Panc1 (cell line): Measurements from ENCODE around the gene CACNA1G. TPM values are rescaled to one million over a fixed set of nuclear protein-coding genes. Genes with fewer than 3 reads are reported as not detected.

Source experiments
- ATAC-seq: fragments of 200-7000 bp; cut with Tn5 transposase; 2 replicates; pipeline ENCODE4 v1.9.1; 2020; ENCODE audit warnings: mild to moderate bottlenecking, moderate library complexity
- BruUV-seq: library from RNA; stranded (reverse); fragments of 400-500 nt; replicated peaks from 2 replicates; lab custom pipeline; 2021; lab: Mats Ljungman, UMichigan
- CTCF ChIA-PET: fragments of 300-600 bp; sonication (Branson Sonifier 250); formaldehyde crosslinking; loops from one replicate; lab custom pipeline; 2022; ENCODE audit warnings: antibody characterized with exemption; lab: Charles Lee
- POLR2A ChIA-PET: fragments of 300-600 bp; sonication (Branson Sonifier 250); formaldehyde crosslinking; loops from one replicate; lab custom pipeline; 2022; ENCODE audit warnings: antibody characterized with exemption; lab: Charles Lee
- DNase-seq: peaks from one replicate; pipeline ENCODE4 v3.0.0-alpha.2; 2010; ENCODE audit warnings: low read depth, low spot score
- H3K27ac ChIP-seq: 2 replicates; pipeline ENCODE4 v1.5.1; 2011; ENCODE audit warnings: mild to moderate bottlenecking, low read length, inconsistent platforms
- H3K27me3 ChIP-seq: fragments of 200-500 bp; sonication (Bioruptor generic); 2 replicates; pipeline ENCODE4 v1.6.0; 2014; ENCODE audit warnings: low read length, inconsistent platforms; ENCODE audit not compliant: control insufficient read depth, insufficient read depth
- H3K36me3 ChIP-seq: fragments of 200-500 bp; sonication (Bioruptor generic); 2 replicates; pipeline ENCODE4 v1.5.1; 2014; ENCODE audit warnings: inconsistent platforms, mild to moderate bottlenecking, low read length, moderate library complexity; ENCODE audit not compliant: control insufficient read depth, insufficient read depth
- H3K4me1 ChIP-seq: 2 replicates; pipeline ENCODE4 v1.5.1; 2011; ENCODE audit warnings: inconsistent platforms, mild to moderate bottlenecking, low read length, moderate library complexity; ENCODE audit not compliant: control insufficient read depth, insufficient read depth
- H3K4me3 ChIP-seq, 2 experiments: 2 replicates each; pipeline ENCODE4 v1.5.1; 2011 to 2012; ENCODE audit warnings: low read depth in 2 of 2, low read length in 2 of 2, mild to moderate bottlenecking in 2 of 2, inconsistent platforms in 1 of 2, moderate library complexity in 1 of 2
- H3K9me3 ChIP-seq: fragments of 200-500 bp; sonication (Bioruptor generic); 2 replicates; pipeline ENCODE4 v1.5.1; 2014; ENCODE audit warnings: low read depth, mild to moderate bottlenecking, inconsistent platforms, low read length, moderate library complexity; ENCODE audit not compliant: control insufficient read depth, insufficient read depth
- POLR2AphosphoS5 ChIP-seq: IDR thresholded peaks from 2 replicates; pipeline ENCODE4 v1.6.1; 2012; ENCODE audit warnings: mild to moderate bottlenecking, low read depth, low read length, moderate library complexity
- SIN3A ChIP-seq: IDR thresholded peaks from 2 replicates; pipeline ENCODE4 v1.6.1; 2012; ENCODE audit warnings: low read depth, mild to moderate bottlenecking, low read length, moderate library complexity, borderline replicate concordance; ENCODE audit not compliant: insufficient read depth
- TCF7L2 ChIP-seq: IDR thresholded peaks from 2 replicates; pipeline ENCODE4 v1.6.1; 2011; ENCODE audit warnings: mild to moderate bottlenecking, low read depth, low read length, inconsistent platforms
- in situ Hi-C: cut with HindIII; loops from 2 replicates; pipeline ENCODE4 v1.10.0; 2016; ENCODE audit warnings: low sequenced_read_pairs, low pct_unique_long_range_greater_than_20kb
- intact Hi-C: fragments of 100-400 bp; cut with micrococcal nuclease; formaldehyde crosslinking; loops from one replicate; pipeline ENCODE4 v1.10.0; 2022; ENCODE audit not compliant: unreplicated experiment
- total RNA-seq: library from RNA; stranded (reverse); gene quantifications from one replicate; pipeline ENCODE4 v1.2.1, GENCODE V29; 2021; ENCODE audit not compliant: unreplicated experiment
- TF ChIP-seq, protein P1 (sequence below), 2 experiments: IDR thresholded peaks; 2 replicates each; pipeline ENCODE4 v1.6.1; 2011 to 2012; ENCODE audit warnings: low read depth in 2 of 2, control low read depth in 1 of 2, low read length in 1 of 2, mild to moderate bottlenecking in 1 of 2, moderate library complexity in 1 of 2; ENCODE audit not compliant: insufficient read depth in 1 of 2
- TF ChIP-seq, protein P2 (sequence below): fragments of 450-650 bp; IDR thresholded peaks from 2 replicates; pipeline ENCODE4 v1.5.1; 2017; ENCODE audit warnings: mild to moderate bottlenecking

CACNA1G gene
- total RNA-seq, 1 experiment from 2014 or later = 10.0 TPM

DNA sequence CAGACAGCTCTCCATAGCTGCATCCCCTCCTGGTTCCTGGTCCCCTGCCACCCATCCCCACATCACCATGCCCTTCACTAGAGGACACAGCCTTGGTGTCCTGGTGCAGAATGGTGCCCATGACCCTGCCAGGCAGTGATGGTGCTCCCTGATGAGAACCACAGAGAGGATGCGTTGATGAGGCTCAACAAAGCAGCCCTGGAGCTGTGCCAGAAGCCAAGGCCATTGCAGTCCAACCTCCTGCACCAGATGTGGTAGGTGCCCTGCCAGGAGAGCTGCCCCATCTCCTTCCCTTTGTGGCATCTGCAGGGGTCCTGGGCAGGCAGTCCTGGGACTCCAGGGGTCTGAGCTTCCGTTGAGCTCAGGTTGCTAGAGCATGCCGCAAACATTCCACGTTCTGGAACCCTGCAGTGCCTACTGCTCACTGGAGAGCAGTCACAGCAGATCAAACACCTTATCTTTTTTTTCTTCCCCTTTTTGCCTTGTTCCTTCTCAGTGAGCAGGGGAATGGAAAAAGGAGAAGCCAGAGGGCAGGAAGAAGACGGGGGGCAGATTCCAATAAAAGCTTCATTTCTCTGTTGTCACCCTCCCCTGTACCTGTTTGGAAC, 33.3 kb upstream of the CACNA1G start:
- POLR2A ChIA-PET = interaction anchor here (0.7 kb wide), 1 partner anchor 23 kb away, joined by 3 read pairs; no protein-coding TSS in a partner anchor
- CTCF ChIA-PET = no interaction called here
- BruUV-seq = no TSS peak

DNA sequence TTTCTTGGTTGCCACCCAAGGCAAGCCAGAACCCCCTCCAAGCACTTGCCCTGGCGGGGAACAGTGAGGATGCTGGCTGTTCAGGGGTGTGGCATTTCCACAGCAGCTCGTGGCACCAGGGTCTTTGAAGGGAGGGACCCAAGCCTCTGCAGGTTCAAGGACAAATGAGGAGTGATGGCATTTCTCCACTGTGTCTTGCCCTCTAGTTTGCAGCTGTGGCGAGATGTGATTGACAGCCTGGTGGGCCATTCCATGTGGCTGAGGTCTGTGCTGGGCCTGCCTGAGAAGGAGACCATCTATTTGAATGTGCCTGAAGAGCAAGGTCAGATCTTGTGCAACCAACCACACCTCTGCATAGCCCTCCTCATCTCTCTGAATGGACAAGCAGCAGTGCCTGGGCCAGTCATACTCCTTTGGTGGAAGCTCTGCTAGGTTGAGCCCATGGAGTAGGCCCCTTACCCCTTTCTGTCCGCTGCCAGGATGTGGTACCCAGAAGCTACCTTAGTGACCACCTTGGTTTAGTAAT, 32.5 kb upstream of the CACNA1G start:
- Histone ChIP-seq H3K36me3 (no peaks in the 10 kb centered on the region; the same call in 1 of the 2 replicates), H3K4me3 (no peak overlapping the region), H3K9me3 (no peaks in the 10 kb centered on the region), H3K27ac (no peak overlapping the region), H3K4me1 (peaks cover 11% of the 10 kb centered on the region), H3K27me3 (no peaks in the 10 kb centered on the region)
- DNase-seq (no peak), ATAC-seq (no peak)
- TF ChIP-seq, protein P1, sequence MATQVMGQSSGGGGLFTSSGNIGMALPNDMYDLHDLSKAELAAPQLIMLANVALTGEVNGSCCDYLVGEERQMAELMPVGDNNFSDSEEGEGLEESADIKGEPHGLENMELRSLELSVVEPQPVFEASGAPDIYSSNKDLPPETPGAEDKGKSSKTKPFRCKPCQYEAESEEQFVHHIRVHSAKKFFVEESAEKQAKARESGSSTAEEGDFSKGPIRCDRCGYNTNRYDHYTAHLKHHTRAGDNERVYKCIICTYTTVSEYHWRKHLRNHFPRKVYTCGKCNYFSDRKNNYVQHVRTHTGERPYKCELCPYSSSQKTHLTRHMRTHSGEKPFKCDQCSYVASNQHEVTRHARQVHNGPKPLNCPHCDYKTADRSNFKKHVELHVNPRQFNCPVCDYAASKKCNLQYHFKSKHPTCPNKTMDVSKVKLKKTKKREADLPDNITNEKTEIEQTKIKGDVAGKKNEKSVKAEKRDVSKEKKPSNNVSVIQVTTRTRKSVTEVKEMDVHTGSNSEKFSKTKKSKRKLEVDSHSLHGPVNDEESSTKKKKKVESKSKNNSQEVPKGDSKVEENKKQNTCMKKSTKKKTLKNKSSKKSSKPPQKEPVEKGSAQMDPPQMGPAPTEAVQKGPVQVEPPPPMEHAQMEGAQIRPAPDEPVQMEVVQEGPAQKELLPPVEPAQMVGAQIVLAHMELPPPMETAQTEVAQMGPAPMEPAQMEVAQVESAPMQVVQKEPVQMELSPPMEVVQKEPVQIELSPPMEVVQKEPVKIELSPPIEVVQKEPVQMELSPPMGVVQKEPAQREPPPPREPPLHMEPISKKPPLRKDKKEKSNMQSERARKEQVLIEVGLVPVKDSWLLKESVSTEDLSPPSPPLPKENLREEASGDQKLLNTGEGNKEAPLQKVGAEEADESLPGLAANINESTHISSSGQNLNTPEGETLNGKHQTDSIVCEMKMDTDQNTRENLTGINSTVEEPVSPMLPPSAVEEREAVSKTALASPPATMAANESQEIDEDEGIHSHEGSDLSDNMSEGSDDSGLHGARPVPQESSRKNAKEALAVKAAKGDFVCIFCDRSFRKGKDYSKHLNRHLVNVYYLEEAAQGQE (IDR thresholded peaks at IDR 0.05; ENCODE audit: insufficient read depth in 1 of 2, low read depth in 2 of 2, low read length in 1 of 2) = no peak
- TF ChIP-seq, protein P2, sequence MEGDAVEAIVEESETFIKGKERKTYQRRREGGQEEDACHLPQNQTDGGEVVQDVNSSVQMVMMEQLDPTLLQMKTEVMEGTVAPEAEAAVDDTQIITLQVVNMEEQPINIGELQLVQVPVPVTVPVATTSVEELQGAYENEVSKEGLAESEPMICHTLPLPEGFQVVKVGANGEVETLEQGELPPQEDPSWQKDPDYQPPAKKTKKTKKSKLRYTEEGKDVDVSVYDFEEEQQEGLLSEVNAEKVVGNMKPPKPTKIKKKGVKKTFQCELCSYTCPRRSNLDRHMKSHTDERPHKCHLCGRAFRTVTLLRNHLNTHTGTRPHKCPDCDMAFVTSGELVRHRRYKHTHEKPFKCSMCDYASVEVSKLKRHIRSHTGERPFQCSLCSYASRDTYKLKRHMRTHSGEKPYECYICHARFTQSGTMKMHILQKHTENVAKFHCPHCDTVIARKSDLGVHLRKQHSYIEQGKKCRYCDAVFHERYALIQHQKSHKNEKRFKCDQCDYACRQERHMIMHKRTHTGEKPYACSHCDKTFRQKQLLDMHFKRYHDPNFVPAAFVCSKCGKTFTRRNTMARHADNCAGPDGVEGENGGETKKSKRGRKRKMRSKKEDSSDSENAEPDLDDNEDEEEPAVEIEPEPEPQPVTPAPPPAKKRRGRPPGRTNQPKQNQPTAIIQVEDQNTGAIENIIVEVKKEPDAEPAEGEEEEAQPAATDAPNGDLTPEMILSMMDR = no peak
- no peak for TF ChIP-seq POLR2AphosphoS5
- TF ChIP-seq SIN3A = no peak
- TF ChIP-seq TCF7L2 = no peak
- intact Hi-C loops = no loop called here
- in situ Hi-C loops = no loop called here
- CTCF ChIA-PET = no interaction called here
- BruUV-seq = no TSS peak
- POLR2A ChIA-PET = interaction anchor here (0.7 kb wide), 1 partner anchor 24 kb away, joined by 3 read pairs; no protein-coding TSS in a partner anchor

More for the DNA sequence above, 33.3 kb upstream of the CACNA1G start:
- Histone ChIP-seq H3K4me3 (no peak overlapping the region), H3K27ac (no peak overlapping the region), H3K4me1 (peaks cover 4% of the 10 kb centered on the region), H3K27me3 (no peaks in the 10 kb centered on the region), H3K9me3 (no peaks in the 10 kb centered on the region), H3K36me3 (no peaks in the 10 kb centered on the region)
- in situ Hi-C loops (no loop called here), intact Hi-C loops (no loop called here)
- TF ChIP-seq SIN3A = no peak
- TF ChIP-seq, protein P1 (IDR thresholded peaks at IDR 0.05; ENCODE audit: insufficient read depth in 1 of 2, low read depth in 2 of 2, low read length in 1 of 2) = no peak
- TF ChIP-seq, protein P2 = no peak
- no peak for TF ChIP-seq TCF7L2
- TF ChIP-seq POLR2AphosphoS5 = no peak
- DNase-seq (no peak), ATAC-seq (no peak)
